ENCODE measurements around the gene TATDN2.
"Not testable (repeated sequence)": the region's sequence is repeated elsewhere in the genome, so short reads cannot be mapped to it uniquely, and the experiment has no call there.

Gene TATDN2

GRCh38 chr3:10286133-10286524 lies 37.9 kb downstream of the TATDN2 start:
- Mint-ChIP-seq H3K4me1 (ENCODE audit: low read depth) (peaks cover 26% of the 10 kb centered on the region), H3K27ac (no peak overlapping the region), H3K4me3 (no peak overlapping the region), H3K9me3 (no peaks in the 10 kb centered on the region), H3K27me3 (ENCODE audit: low read depth) (no peaks in the 10 kb centered on the region), H3K36me3 (ENCODE audit: low read depth) (peaks cover 41% of the 10 kb centered on the region)
- no peak for DNase-seq (ENCODE audit: low spot score)

GRCh38 chr3:10286596-10287295 lies 38.5 kb downstream of the TATDN2 start:
- Mint-ChIP-seq H3K27ac (no peak overlapping the region), H3K4me3 (no peak overlapping the region), H3K4me1 (ENCODE audit: low read depth) (peaks cover 27% of the 10 kb centered on the region), H3K27me3 (ENCODE audit: low read depth) (no peaks in the 10 kb centered on the region), H3K9me3 (no peaks in the 10 kb centered on the region), H3K36me3 (ENCODE audit: low read depth) (peaks cover 41% of the 10 kb centered on the region)
- no peak for DNase-seq (ENCODE audit: low spot score)

- Mint-ChIP-seq H3K27me3 (ENCODE audit: low read depth) (no peaks in the 10 kb centered on the region), H3K9me3 (no peaks in the 10 kb centered on the region), H3K27ac (no peak overlapping the region), H3K4me1 (ENCODE audit: low read depth) (peaks cover 30% of the 10 kb centered on the region), H3K4me3 (no peak overlapping the region), H3K36me3 (ENCODE audit: low read depth) (peaks cover 42% of the 10 kb centered on the region)
- DNase-seq (ENCODE audit: low spot score): no peak
Measured at GRCh38 chr3:10287936-10288574, 39.8 kb downstream of the TATDN2 start.

- H3K27ac Mint-ChIP-seq: no peak overlapping the region
- H3K4me3 Mint-ChIP-seq: no peak overlapping the region
- no peaks in the 10 kb centered on the region for H3K9me3 Mint-ChIP-seq
- no peaks in the 10 kb centered on the region for H3K27me3 Mint-ChIP-seq (ENCODE audit: low read depth)
- peaks cover 26% of the 10 kb centered on the region for H3K4me1 Mint-ChIP-seq (ENCODE audit: low read depth)
- DNase-seq (ENCODE audit: low spot score): no peak
- H3K36me3 Mint-ChIP-seq (ENCODE audit: low read depth): peaks cover 39% of the 10 kb centered on the region
Measured at GRCh38 chr3:10288575-10288960, 40.3 kb downstream of the TATDN2 start.

- no peaks in the 10 kb centered on the region for H3K9me3 Mint-ChIP-seq
- peaks cover 21% of the 10 kb centered on the region for H3K4me1 Mint-ChIP-seq (ENCODE audit: low read depth)
- no peak overlapping the region for H3K27ac Mint-ChIP-seq
- H3K36me3 Mint-ChIP-seq (ENCODE audit: low read depth): peaks cover 36% of the 10 kb centered on the region
- no peaks in the 10 kb centered on the region for H3K27me3 Mint-ChIP-seq (ENCODE audit: low read depth)
- DNase-seq (ENCODE audit: low spot score): no peak
- H3K4me3 Mint-ChIP-seq: no peak overlapping the region
Measured at GRCh38 chr3:10289077-10289476, 40.8 kb downstream of the TATDN2 start.

GRCh38 chr3:10289787-10290355 lies 41.6 kb downstream of the TATDN2 start:
- H3K9me3 Mint-ChIP-seq: no peaks in the 10 kb centered on the region
- no peak overlapping the region for H3K27ac Mint-ChIP-seq
- H3K4me3 Mint-ChIP-seq: no peak overlapping the region
- DNase-seq (ENCODE audit: low spot score): no peak
- H3K4me1 Mint-ChIP-seq (ENCODE audit: low read depth): peaks cover 14% of the 10 kb centered on the region
- peaks cover 41% of the 10 kb centered on the region for H3K36me3 Mint-ChIP-seq (ENCODE audit: low read depth)
- H3K27me3 Mint-ChIP-seq (ENCODE audit: low read depth): no peaks in the 10 kb centered on the region

GRCh38 chr3:10290481-10291176 lies 42.4 kb downstream of the TATDN2 start:
- DNase-seq (ENCODE audit: low spot score): no peak
- Mint-ChIP-seq H3K27me3 (ENCODE audit: low read depth) (no peaks in the 10 kb centered on the region), H3K9me3 (no peaks in the 10 kb centered on the region), H3K4me1 (ENCODE audit: low read depth) (peaks cover 9% of the 10 kb centered on the region), H3K36me3 (ENCODE audit: low read depth) (peaks cover 44% of the 10 kb centered on the region), H3K27ac (no peak overlapping the region), H3K4me3 (no peak overlapping the region)

GRCh38 chr3:10291641-10292040 lies 43.4 kb downstream of the TATDN2 start:
- DNase-seq (ENCODE audit: low spot score): no peak
- Mint-ChIP-seq H3K27ac (peak overlapping the region; percentile 45), H3K27me3 (ENCODE audit: low read depth) (no peaks in the 10 kb centered on the region), H3K4me1 (ENCODE audit: low read depth) (peaks cover 9% of the 10 kb centered on the region), H3K36me3 (ENCODE audit: low read depth) (peaks cover 40% of the 10 kb centered on the region), H3K4me3 (no peak overlapping the region), H3K9me3 (no peaks in the 10 kb centered on the region)

- Mint-ChIP-seq H3K36me3 (ENCODE audit: low read depth) (peaks cover 38% of the 10 kb centered on the region), H3K9me3 (no peaks in the 10 kb centered on the region), H3K4me1 (ENCODE audit: low read depth) (peaks cover 9% of the 10 kb centered on the region), H3K27me3 (ENCODE audit: low read depth) (no peaks in the 10 kb centered on the region), H3K27ac (peak within 1 kb of the TSS; percentile 83), H3K4me3 (peak within 1 kb of the TSS; percentile 26)
- no peak for DNase-seq (ENCODE audit: low spot score)
Measured at GRCh38 chr3:10292505-10293419, 44.5 kb downstream of the TATDN2 start, which contains the start of gene GHRL. Gene GHRL, minus strand, starts transcription at chr3:10292947. Its CDS starts 2,767 bp downstream, at chr3:10290180.

GRCh38 chr3:10294030-10294586 lies 45.8 kb downstream of the TATDN2 start:
- Mint-ChIP-seq H3K27ac (peak overlapping the region; percentile 27), H3K4me3 (no peak overlapping the region), H3K4me1 (ENCODE audit: low read depth) (peaks cover 9% of the 10 kb centered on the region), H3K36me3 (ENCODE audit: low read depth) (peaks cover 37% of the 10 kb centered on the region), H3K9me3 (no peaks in the 10 kb centered on the region), H3K27me3 (ENCODE audit: low read depth) (no peaks in the 10 kb centered on the region)
- DNase-seq (ENCODE audit: low spot score): no peak

GRCh38 chr3:10298064-10298463 lies 49.8 kb downstream of the TATDN2 start:
- H3K27ac Mint-ChIP-seq; H3K4me3 Mint-ChIP-seq; H3K4me1 Mint-ChIP-seq (ENCODE audit: low read depth); H3K9me3 Mint-ChIP-seq; DNase-seq (ENCODE audit: low spot score); H3K27me3 Mint-ChIP-seq (ENCODE audit: low read depth): not testable (repeated sequence)
- peaks cover 51% of the 10 kb centered on the region for H3K36me3 Mint-ChIP-seq (ENCODE audit: low read depth)

- no peaks in the 10 kb centered on the region for H3K9me3 Mint-ChIP-seq
- DNase-seq (ENCODE audit: low spot score): no peak
- H3K27me3 Mint-ChIP-seq (ENCODE audit: low read depth): no peaks in the 10 kb centered on the region
Measured at GRCh38 chr3:10299175-10299574, 50.9 kb downstream of the TATDN2 start.

GRCh38 chr3:10299679-10300078 lies 51.4 kb downstream of the TATDN2 start:
- no peak for DNase-seq (ENCODE audit: low spot score)
- Mint-ChIP-seq H3K27ac (peak overlapping the region; percentile 63), H3K36me3 (ENCODE audit: low read depth) (peaks cover 56% of the 10 kb centered on the region), H3K4me3 (no peak overlapping the region), H3K9me3 (no peaks in the 10 kb centered on the region), H3K4me1 (ENCODE audit: low read depth) (peaks cover 7% of the 10 kb centered on the region), H3K27me3 (ENCODE audit: low read depth) (no peaks in the 10 kb centered on the region)

More at GRCh38 chr3:10299175-10299574, 50.9 kb downstream of the TATDN2 start:
- peaks cover 57% of the 10 kb centered on the region for H3K36me3 Mint-ChIP-seq (ENCODE audit: low read depth)
- H3K4me1 Mint-ChIP-seq (ENCODE audit: low read depth): peaks cover 7% of the 10 kb centered on the region
- H3K27ac Mint-ChIP-seq: peak overlapping the region; percentile 63
- no peak overlapping the region for H3K4me3 Mint-ChIP-seq

Data from T-helper 2 cell treated with Interferon-gamma antibody and Interleukin-4, amounts not matched to agents 5 μg/mL and 100 μg/mL, for 36 hours (primary cell).